ENCODE data around the gene ADGRV1.

Gene ADGRV1

DNA sequence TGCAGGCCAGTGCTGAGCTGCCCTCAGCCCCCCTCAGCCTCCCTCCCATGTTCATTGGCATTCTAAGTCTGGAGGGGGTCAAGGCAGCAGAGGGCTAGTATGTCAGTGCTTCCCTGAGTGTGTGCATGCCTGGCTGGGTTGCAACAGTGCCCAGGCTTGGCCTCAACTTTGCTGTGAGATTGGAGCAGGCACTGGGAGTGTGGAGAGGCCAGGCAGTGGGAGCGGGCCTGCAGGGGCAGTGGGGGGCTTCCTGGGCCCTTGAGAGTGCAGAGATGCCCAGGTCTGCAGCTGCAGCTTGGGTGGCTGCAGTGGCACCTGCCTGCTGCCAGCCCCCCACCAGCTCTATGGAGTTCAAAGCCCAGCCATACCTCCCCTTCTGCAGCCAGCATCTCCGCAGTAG, 585.2 kb downstream of the ADGRV1 start:
- peaks cover 4% of the 10 kb centered on the region; the same call in 1 of the 2 replicates for H3K9me3 ChIP-seq (ENCODE audit: control insufficient read depth, insufficient read depth, low read length)
- H3K79me2 ChIP-seq (ENCODE audit: control insufficient read depth, low read length), result no peaks in the 10 kb centered on the region
- no peak for TF ChIP-seq EZH2phosphoT487 (IDR thresholded peaks at IDR 0.05; ENCODE audit: borderline replicate concordance, low read length)
- TF ChIP-seq, protein P1, sequence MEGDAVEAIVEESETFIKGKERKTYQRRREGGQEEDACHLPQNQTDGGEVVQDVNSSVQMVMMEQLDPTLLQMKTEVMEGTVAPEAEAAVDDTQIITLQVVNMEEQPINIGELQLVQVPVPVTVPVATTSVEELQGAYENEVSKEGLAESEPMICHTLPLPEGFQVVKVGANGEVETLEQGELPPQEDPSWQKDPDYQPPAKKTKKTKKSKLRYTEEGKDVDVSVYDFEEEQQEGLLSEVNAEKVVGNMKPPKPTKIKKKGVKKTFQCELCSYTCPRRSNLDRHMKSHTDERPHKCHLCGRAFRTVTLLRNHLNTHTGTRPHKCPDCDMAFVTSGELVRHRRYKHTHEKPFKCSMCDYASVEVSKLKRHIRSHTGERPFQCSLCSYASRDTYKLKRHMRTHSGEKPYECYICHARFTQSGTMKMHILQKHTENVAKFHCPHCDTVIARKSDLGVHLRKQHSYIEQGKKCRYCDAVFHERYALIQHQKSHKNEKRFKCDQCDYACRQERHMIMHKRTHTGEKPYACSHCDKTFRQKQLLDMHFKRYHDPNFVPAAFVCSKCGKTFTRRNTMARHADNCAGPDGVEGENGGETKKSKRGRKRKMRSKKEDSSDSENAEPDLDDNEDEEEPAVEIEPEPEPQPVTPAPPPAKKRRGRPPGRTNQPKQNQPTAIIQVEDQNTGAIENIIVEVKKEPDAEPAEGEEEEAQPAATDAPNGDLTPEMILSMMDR (IDR thresholded peaks at IDR 0.05; ENCODE audit: low read depth, low read length, poor library complexity, severe bottlenecking), result no peak
- H3K9me2 ChIP-seq (replicated peaks; ENCODE audit: control insufficient read depth, low read length), result no peaks in the 10 kb centered on the region
- H3K4me1 ChIP-seq (ENCODE audit: control insufficient read depth, low read length), result no peaks in the 10 kb centered on the region
- H3F3A ChIP-seq (ENCODE audit: control insufficient read depth, insufficient read depth), result no peaks in the 10 kb centered on the region
- H3K4me3 ChIP-seq (ENCODE audit: low read length), result no peak overlapping the region
- H4K20me1 ChIP-seq (ENCODE audit: control insufficient read depth, insufficient read depth, low read depth, low read length), result no peaks in the 10 kb centered on the region
- no peak overlapping the region for H3K4me2 ChIP-seq (ENCODE audit: low read length)
- H3K36me3 ChIP-seq (ENCODE audit: control insufficient read depth, low read length), result no peaks in the 10 kb centered on the region
- H3K27me3 ChIP-seq (ENCODE audit: control insufficient read depth, low read length), result no peaks in the 10 kb centered on the region
- H3K27ac ChIP-seq (ENCODE audit: low read depth, low read length), result no peak overlapping the region

DNA sequence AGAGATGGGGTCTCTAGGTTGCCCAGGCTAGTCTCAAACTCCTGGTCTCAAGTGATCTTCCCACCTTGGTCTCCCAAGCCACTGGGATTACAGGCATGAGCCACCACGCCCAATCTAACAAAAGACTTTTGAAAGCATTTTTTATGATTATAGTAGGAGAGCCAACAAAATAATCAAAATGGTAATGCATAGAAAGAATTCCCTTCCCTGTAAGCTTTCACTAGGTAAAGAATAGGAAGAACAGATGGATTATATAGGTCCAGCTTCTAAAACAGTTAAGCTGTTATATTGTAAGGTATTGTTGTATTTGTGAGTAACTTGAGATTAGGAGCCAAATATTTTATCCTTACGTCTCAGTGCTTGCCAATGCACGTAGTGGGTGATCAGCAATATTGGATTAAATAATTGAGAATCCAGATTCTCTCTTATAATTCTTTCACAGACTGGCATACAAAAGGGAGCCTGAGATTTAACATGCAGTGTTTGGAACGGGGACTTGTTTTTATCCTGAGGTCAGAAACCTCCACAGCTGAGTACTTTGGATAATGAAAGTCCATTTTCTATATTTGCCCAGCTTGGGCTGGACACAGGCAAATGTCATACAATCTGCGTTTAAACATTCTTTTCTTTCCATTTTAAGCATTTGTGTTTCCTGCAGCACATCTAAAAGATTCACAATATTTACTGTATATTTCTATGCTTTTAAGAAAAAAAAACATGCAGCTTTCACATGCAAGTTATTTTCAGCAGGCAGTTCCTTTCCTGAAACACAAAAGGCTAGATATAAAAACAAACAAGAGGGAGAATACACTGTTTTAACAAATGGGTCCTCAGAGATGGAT, 586.1 kb downstream of the ADGRV1 start:
- H3K36me3 ChIP-seq (ENCODE audit: control insufficient read depth, low read length), result no peaks in the 10 kb centered on the region
- no peaks in the 10 kb centered on the region for H3F3A ChIP-seq (ENCODE audit: control insufficient read depth, insufficient read depth)
- peaks cover 4% of the 10 kb centered on the region; the same call in 1 of the 2 replicates for H3K9me3 ChIP-seq (ENCODE audit: control insufficient read depth, insufficient read depth, low read length)
- H3K79me2 ChIP-seq (ENCODE audit: control insufficient read depth, low read length), result no peaks in the 10 kb centered on the region
- no peaks in the 10 kb centered on the region for H3K4me1 ChIP-seq (ENCODE audit: control insufficient read depth, low read length)
- no peak overlapping the region for H3K27ac ChIP-seq (ENCODE audit: low read depth, low read length)
- H3K9me2 ChIP-seq (replicated peaks; ENCODE audit: control insufficient read depth, low read length), result no peaks in the 10 kb centered on the region
- no peak overlapping the region for H3K4me3 ChIP-seq (ENCODE audit: low read length)
- H3K4me2 ChIP-seq (ENCODE audit: low read length), result no peak overlapping the region
- no peak for TF ChIP-seq EZH2phosphoT487 (IDR thresholded peaks at IDR 0.05; ENCODE audit: borderline replicate concordance, low read length)
- TF ChIP-seq, protein P1 (IDR thresholded peaks at IDR 0.05; ENCODE audit: low read depth, low read length, poor library complexity, severe bottlenecking), result no peak
- no peaks in the 10 kb centered on the region for H3K27me3 ChIP-seq (ENCODE audit: control insufficient read depth, low read length)
- H4K20me1 ChIP-seq (ENCODE audit: control insufficient read depth, insufficient read depth, low read depth, low read length), result no peaks in the 10 kb centered on the region

DNA sequence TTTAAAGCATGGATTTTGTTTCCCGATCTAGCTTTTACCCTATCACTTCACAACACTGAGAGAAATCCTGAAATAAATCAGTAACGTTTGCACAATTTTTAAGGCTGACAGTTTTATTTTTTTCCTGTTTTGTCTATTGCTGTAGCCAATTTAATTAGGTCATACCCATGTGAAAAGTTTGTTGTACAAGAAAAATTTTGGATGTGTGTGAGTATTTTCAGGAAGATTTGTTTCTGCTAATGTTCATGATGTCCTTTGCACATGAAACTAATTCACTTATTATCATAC, 586.7 kb downstream of the ADGRV1 start:
- H3K4me3 ChIP-seq (ENCODE audit: low read length), result no peak overlapping the region
- H4K20me1 ChIP-seq (ENCODE audit: control insufficient read depth, insufficient read depth, low read depth, low read length), result no peaks in the 10 kb centered on the region
- TF ChIP-seq, protein P1 (IDR thresholded peaks at IDR 0.05; ENCODE audit: low read depth, low read length, poor library complexity, severe bottlenecking), result no peak
- TF ChIP-seq EZH2phosphoT487 (IDR thresholded peaks at IDR 0.05; ENCODE audit: borderline replicate concordance, low read length), result no peak
- no peaks in the 10 kb centered on the region for H3K27me3 ChIP-seq (ENCODE audit: control insufficient read depth, low read length)
- H3K27ac ChIP-seq (ENCODE audit: low read depth, low read length), result no peak overlapping the region
- no peaks in the 10 kb centered on the region for H3K9me2 ChIP-seq (replicated peaks; ENCODE audit: control insufficient read depth, low read length)
- H3K36me3 ChIP-seq (ENCODE audit: control insufficient read depth, low read length), result no peaks in the 10 kb centered on the region
- H3K4me1 ChIP-seq (ENCODE audit: control insufficient read depth, low read length), result no peaks in the 10 kb centered on the region
- H3K9me3 ChIP-seq (ENCODE audit: control insufficient read depth, insufficient read depth, low read length), result peaks cover 4% of the 10 kb centered on the region; the same call in 1 of the 2 replicates
- H3K79me2 ChIP-seq (ENCODE audit: control insufficient read depth, low read length), result no peaks in the 10 kb centered on the region
- H3K4me2 ChIP-seq (ENCODE audit: low read length), result no peak overlapping the region
- H3F3A ChIP-seq (ENCODE audit: control insufficient read depth, insufficient read depth), result no peaks in the 10 kb centered on the region

Measured in DOHH2 (cell line).